ENCODE measurements around the gene PTGIS.

PTGIS gene

DNA sequence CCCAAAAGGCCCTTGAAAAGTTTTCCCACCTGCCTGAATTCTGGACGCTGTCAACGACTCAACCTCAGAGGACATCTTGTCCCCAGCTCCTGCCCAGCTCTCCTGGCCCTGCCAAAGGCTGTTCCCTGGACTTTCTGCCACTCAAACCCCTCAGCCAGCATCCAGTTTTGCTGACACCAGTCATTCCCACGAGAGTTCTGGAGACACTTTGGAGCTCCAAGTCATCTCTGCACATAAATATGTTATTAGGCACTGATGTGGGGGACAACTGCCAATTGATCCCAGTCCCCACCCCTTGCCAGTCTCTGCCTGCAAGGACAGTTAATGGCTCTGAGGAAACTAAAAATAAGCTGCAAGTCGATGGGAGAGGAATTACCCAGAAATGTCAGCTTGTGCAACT, 46.6 kb downstream of the PTGIS start:
- TF ChIP-seq, protein P1, sequence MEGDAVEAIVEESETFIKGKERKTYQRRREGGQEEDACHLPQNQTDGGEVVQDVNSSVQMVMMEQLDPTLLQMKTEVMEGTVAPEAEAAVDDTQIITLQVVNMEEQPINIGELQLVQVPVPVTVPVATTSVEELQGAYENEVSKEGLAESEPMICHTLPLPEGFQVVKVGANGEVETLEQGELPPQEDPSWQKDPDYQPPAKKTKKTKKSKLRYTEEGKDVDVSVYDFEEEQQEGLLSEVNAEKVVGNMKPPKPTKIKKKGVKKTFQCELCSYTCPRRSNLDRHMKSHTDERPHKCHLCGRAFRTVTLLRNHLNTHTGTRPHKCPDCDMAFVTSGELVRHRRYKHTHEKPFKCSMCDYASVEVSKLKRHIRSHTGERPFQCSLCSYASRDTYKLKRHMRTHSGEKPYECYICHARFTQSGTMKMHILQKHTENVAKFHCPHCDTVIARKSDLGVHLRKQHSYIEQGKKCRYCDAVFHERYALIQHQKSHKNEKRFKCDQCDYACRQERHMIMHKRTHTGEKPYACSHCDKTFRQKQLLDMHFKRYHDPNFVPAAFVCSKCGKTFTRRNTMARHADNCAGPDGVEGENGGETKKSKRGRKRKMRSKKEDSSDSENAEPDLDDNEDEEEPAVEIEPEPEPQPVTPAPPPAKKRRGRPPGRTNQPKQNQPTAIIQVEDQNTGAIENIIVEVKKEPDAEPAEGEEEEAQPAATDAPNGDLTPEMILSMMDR (IDR thresholded peaks at IDR 0.05; ENCODE audit: low read depth, low read length, missing control alignments), result no peak
- DNase-seq (ENCODE audit: extremely low read depth, low read depth), result no peak
- no peak overlapping the region for H3K4me3 ChIP-seq (replicated peaks; ENCODE audit: low read depth, low read length)

GRCh38 chr20:49519777-49520359, 48.1 kb downstream of the PTGIS start:
- no peak overlapping the region for H3K4me3 ChIP-seq (replicated peaks; ENCODE audit: low read depth, low read length)
- no peak for DNase-seq (ENCODE audit: extremely low read depth, low read depth)
- TF ChIP-seq, protein P1 (IDR thresholded peaks at IDR 0.05; ENCODE audit: low read depth, low read length, missing control alignments), result no peak

DNA sequence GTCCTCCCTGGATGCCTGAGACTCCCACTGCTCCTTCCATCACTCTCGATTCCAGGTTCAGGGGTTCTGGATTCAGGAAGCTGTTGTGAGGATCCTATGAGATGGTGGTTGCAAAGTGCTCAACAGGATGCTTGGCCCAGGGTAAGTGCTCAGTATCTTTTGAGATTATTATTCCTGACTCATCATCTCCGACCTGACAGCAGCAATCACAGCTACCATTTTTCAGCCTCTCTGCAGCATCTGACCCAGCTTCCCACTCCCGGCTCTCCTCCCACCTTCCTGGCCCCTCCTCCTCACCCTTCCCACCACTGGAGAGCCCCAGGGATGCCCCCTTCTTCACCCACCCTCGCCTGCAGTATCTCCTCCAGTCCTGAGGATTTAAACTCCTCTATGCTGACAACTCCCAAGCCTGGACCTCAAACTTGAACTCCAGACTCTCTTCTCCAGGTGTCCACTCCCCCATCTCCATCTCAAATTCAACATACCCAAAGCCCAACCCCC, 48.7 kb downstream of the PTGIS start:
- H3K4me3 ChIP-seq (replicated peaks; ENCODE audit: low read depth, low read length), result no peak overlapping the region
- DNase-seq (ENCODE audit: extremely low read depth, low read depth), result no peak
- TF ChIP-seq, protein P1 (IDR thresholded peaks at IDR 0.05; ENCODE audit: low read depth, low read length, missing control alignments), result no peak

DNA sequence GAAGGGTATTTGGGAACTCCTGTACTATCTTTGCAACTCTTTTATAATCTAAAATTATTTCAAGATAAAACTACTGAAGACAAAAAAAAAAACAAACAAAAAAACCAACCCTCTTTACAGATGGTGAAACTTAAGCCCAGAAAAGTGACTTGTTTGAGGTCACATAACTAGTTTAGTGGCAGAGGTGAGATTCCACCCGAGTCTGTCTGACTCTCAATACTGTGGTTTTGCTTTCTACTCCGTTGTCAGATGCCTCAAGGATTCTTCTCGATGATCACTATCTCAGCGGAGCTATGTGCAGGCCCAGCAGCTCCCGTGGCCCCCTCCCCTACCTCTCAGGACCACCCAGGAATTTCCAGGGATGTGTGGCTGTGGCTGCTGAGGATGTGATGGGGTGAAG, 49.4 kb downstream of the PTGIS start:
- TF ChIP-seq, protein P1 (IDR thresholded peaks at IDR 0.05; ENCODE audit: low read depth, low read length, missing control alignments), result no peak
- no peak overlapping the region for H3K4me3 ChIP-seq (replicated peaks; ENCODE audit: low read depth, low read length)
- no peak for DNase-seq (ENCODE audit: extremely low read depth, low read depth)

DNA sequence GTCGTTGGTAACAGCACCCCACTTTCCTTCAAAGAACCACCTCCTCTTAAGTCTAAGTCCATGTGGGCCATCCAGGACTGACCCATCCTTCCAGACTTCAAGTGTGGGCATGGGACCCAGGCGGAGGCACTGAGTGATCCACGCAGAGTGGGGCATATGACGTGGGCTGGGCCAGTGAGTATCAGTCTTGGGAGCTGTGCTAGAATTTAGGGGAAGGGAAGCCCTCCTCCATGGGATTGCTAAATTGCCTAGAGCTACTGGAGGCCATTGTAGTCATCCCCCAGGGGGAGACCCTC, 50.2 kb downstream of the PTGIS start:
- TF ChIP-seq, protein P1 (IDR thresholded peaks at IDR 0.05; ENCODE audit: low read depth, low read length, missing control alignments), result no peak
- DNase-seq (ENCODE audit: extremely low read depth, low read depth), result no peak
- H3K4me3 ChIP-seq (replicated peaks; ENCODE audit: low read depth, low read length), result no peak overlapping the region

DNA sequence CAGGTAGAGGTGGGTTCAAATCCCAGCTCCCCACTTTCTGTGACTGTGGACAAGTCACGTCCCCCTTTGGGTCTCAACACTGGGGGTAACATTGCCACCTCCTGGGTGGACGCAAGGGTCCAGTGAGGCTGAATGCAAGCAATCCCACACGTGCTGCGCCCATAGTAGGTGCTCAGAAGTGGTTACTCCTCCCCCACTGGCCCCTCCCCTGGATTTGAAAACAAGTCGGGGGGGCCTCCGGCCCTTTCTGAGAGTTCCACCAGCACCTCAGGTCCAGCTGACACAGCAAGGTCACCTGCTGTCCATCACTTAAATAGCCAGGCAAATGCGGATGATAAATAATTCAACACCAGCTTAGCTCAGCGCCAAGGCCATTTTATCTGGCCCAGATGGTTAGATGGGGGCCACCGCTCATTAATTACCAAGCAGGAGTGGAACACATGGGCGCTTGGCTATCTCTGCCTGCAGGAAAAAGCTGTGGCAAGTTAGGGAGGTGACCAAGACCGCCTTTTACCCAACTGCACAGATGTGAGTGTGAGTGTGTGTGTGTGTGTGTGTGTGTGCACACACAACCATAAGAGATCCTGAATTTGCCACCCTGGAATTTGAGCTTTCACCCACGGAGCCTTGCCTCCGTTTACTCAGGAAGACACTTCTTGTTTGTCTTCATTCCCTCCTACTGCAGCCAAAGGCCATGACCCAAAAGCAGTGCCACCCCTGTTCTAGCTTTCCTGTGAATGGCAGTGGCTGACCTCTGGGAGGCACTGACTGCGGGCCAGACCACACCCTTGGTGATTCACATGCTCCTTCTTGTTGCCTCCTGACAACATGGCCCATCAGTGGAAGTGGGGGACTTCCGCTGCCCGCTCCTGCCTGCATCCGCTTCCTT, 50.8 kb downstream of the PTGIS start:
- TF ChIP-seq, protein P1 (IDR thresholded peaks at IDR 0.05; ENCODE audit: low read depth, low read length, missing control alignments), result no peak
- no peak overlapping the region for H3K4me3 ChIP-seq (replicated peaks; ENCODE audit: low read depth, low read length)
- no peak for DNase-seq (ENCODE audit: extremely low read depth, low read depth)

Measured in HFF-Myc (cell line).